ENCODE measurements around the gene ADCY7. TPM values are rescaled to one million over a fixed set of nuclear protein-coding genes. Genes with fewer than 3 reads are reported as not detected.

Gene ADCY7
- total and polyA plus RNA-seq, 2 of the 4 experiments (the other 2 are of a cell fraction): 15.2 to 17.1 TPM

- dilution Hi-C loops (cut with HindIII; ENCODE audit: low sequenced_read_pairs, unreplicated experiment) (no loop called here), intact Hi-C loops (cut with micrococcal nuclease) (no loop called here), in situ Hi-C loops (cut with MboI; ENCODE audit: low sequenced_read_pairs) (no loop called here)
- Histone ChIP-seq H2BK5ac (ENCODE audit: low read depth, low read length, poor library complexity, severe bottlenecking) (no peak overlapping the region), H3K36me3 (ENCODE audit: control insufficient read depth, insufficient read depth, low read length) (peaks cover 29% of the 10 kb centered on the region), H3K14ac (replicated peaks; ENCODE audit: low read depth, low read length) (no peak overlapping the region), H3K23ac (ENCODE audit: low read depth, low read length) (no peak overlapping the region), H3K9me3 (ENCODE audit: control insufficient read depth, insufficient read depth, low read length) (no peaks in the 10 kb centered on the region), H3K79me1 (ENCODE audit: low read depth in 1 of 2, low read length in 2 of 2) (no peaks in the 10 kb centered on the region; a peak in 1 of 4 replicates), H3K4me1 (ENCODE audit: control insufficient read depth, insufficient read depth, low read length) (peaks cover 7% of the 10 kb centered on the region), H3K4me2 (ENCODE audit: low read depth, low read length) (no peak overlapping the region), H3K4me3 (ENCODE audit: insufficient read depth, low read depth, low read length) (no peak overlapping the region), H3K9ac (ENCODE audit: low read depth, low read length) (no peak overlapping the region), H3K18ac (ENCODE audit: low read depth, low read length) (no peak overlapping the region), H2AK9ac (replicated peaks; ENCODE audit: low read depth, low read length, poor library complexity) (no peak overlapping the region), H4K8ac (ENCODE audit: low read depth in 2 of 2, low read length in 2 of 2) (no peak overlapping the region), H2BK120ac (ENCODE audit: low read depth, low read length) (no peak overlapping the region), H4K91ac (ENCODE audit: insufficient read depth, low read depth, low read length) (no peak overlapping the region), H2AK5ac (ENCODE audit: low read depth, low read length) (no peak overlapping the region), H4K5ac (ENCODE audit: low read depth, low read length) (no peak overlapping the region), H3K4ac (ENCODE audit: low read depth, low read length) (no peak overlapping the region), H2BK20ac (ENCODE audit: low read depth, low read length) (no peak overlapping the region), H4K20me1 (ENCODE audit: insufficient read depth, low read length) (0 out of 2 replicates have a peak, but pooled peaks cover 4% of the 10 kb centered on the region), H3K27me3 (ENCODE audit: control insufficient read depth, insufficient read depth, low read length) (no peaks in the 10 kb centered on the region), H3K56ac (ENCODE audit: extremely low read depth, insufficient read depth, low read length) (no peak overlapping the region), H3K9me1 (ENCODE audit: insufficient read depth, low read length) (peaks cover 5% of the 10 kb centered on the region; the same call in 1 of the 2 replicates), H2AFZ (replicated peaks; ENCODE audit: low read length, poor library complexity) (no peak overlapping the region), H3K27ac (ENCODE audit: insufficient read depth, low read length) (no peak overlapping the region), H2BK15ac (ENCODE audit: low read depth, low read length) (no peak overlapping the region)
- TF ChIP-seq MAFK (IDR thresholded peaks at IDR 0.05; ENCODE audit: low read depth, low read length): no peak
- no peak for TF ChIP-seq ELK1 (IDR thresholded peaks at IDR 0.05; ENCODE audit: borderline replicate concordance, low read depth, low read length)
- no peak for TF ChIP-seq USF2 (IDR thresholded peaks at IDR 0.05; ENCODE audit: low read depth, low read length)
- TF ChIP-seq FOS (IDR thresholded peaks at IDR 0.05; ENCODE audit: low read depth, low read length): no peak
- no peak for TF ChIP-seq RCOR1 (IDR thresholded peaks at IDR 0.05; ENCODE audit: insufficient replicate concordance, low read length)
- TF ChIP-seq MAZ (IDR thresholded peaks at IDR 0.05; ENCODE audit: borderline replicate concordance, low read depth, low read length): no peak
- no peak for TF ChIP-seq MXI1 (IDR thresholded peaks at IDR 0.05; ENCODE audit: borderline replicate concordance, low read depth, low read length)
- CTCF ChIA-PET: no interaction called here
- no TSS peak for BruUV-seq (replicated peaks)
- ATAC-seq (ENCODE audit: low read depth) (no peak), DNase-seq (no peak)
- 88% methylated on average over 2 of the region's 4 CpGs; no CpG with 5 or more reads in 1 of the 2 experiments for WGBS, 2 experiments (ENCODE audit: extremely low coverage in 2 of 2, insufficient read length in 1 of 2)
- POLR2A ChIA-PET (ENCODE audit: unreplicated experiment): no interaction called here
Measured at GRCh38 chr16:50311134-50311528, 44.8 kb downstream of the ADCY7 start.

Data from IMR-90 (cell line).